Epithelial cell of esophagus (primary cell): ENCODE measurements around the gene NLRP11.

Source experiments
- DNase-seq: peaks from one replicate; pipeline ENCODE4 v3.0.0; 2010; ENCODE audit warnings: low read depth
- H3K4me3 ChIP-seq: 2 replicates; pipeline ENCODE4 v1.5.1; 2011; ENCODE audit warnings: mild to moderate bottlenecking, low read length, control low read depth
- CTCF ChIP-seq: IDR thresholded peaks from 2 replicates; pipeline ENCODE4 v1.5.1; 2011; ENCODE audit warnings: low read depth, mild to moderate bottlenecking, low read length, control low read depth, inconsistent platforms; ENCODE audit not compliant: insufficient read depth; ENCODE audit errors: missing control alignments

The NLRP11 gene

DNA sequence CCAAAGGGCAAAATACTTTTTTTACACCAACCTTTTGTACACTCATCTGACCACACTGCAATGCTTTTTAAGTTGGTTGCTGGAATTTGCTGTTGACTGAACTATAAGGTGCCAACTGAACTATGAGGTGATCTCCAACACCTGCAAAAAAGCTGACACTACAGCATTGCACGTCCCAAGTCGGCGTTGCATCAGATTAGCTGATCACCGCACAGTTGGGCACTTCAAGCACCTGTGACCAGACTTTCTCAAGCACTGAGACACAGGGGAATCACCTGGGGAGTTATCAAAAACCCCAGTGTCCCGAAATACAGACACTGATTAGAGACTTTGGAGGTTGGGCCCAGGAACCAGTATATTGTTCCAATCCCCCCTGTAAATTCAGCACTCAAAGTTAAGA, 1.1 kb downstream of the NLRP11 start:
- DNase-seq = no peak
- H3K4me3 ChIP-seq = no peak overlapping the region
- TF ChIP-seq CTCF = no peak

GRCh38 chr19:55820037-55820436, 11.8 kb downstream of the NLRP11 start:
- TF ChIP-seq CTCF = no peak
- DNase-seq = no peak
- no peak overlapping the region for H3K4me3 ChIP-seq

- no peak for DNase-seq
These were observed 17.9 kb downstream of the NLRP11 start for GRCh38 chr19:55813906-55814305.

DNA sequence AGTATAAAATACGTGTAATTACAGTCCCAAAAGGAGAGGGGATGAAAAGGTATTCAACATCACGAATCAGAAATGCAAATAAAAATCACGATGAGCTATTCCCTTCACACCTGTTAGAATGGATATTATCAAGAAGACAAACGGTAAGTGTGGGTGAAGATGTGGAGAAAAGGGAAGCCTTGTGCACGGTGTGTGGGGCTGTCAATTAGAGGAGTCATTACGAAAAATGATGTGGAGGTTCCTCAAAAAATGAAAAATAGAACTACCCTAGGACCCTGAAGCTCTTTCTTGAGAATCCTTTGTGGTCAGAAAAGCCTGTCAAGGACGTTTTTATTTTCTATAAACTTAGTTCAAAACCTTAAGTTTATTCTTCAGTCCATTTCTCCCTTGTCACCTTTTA, 19.4 kb downstream of the NLRP11 start:
- DNase-seq = no peak
- no peak overlapping the region for H3K4me3 ChIP-seq
- no peak for TF ChIP-seq CTCF

More at GRCh38 chr19:55813906-55814305, 17.9 kb downstream of the NLRP11 start:
- H3K4me3 ChIP-seq = no peak overlapping the region
- TF ChIP-seq CTCF = no peak

GRCh38 chr19:55811340-55811739, 20.5 kb downstream of the NLRP11 start:
- no peak for DNase-seq
- H3K4me3 ChIP-seq = no peak overlapping the region
- TF ChIP-seq CTCF = no peak

DNA sequence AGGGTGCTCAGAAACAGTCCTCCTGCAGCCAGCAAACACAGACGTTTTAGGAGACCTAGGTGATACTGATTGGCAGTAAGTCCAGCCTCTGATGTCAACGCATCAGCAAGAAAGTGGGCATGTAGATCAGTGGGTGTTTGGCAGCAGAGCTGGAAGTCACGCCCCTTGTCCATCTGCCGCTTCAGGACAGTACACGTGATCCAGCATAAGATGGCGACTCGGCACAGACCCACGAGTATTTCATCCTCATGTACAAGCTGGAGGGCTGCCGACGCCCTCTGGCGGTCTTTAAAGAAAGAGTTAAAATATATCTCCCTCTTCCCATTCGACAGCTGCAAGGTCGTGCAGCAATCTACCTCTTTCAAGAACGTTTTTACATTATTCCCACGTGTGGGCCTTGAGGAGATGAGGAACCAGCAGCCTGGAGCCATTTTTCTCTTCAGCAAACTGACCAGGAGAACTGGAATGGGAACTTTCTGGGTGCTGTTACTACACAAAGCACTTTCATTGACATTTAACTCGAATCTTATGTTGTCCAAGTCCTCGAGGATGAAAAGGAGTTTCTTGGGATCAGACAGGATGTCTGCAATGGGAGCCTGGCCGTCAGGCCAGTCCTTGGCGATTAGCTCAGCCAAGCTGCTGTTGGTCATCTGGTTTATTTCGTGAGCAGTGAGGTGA, 22.3 kb downstream of the NLRP11 start:
- H3K4me3 ChIP-seq = no peak overlapping the region
- DNase-seq = peak; percentile 38
- no peak for TF ChIP-seq CTCF

DNA sequence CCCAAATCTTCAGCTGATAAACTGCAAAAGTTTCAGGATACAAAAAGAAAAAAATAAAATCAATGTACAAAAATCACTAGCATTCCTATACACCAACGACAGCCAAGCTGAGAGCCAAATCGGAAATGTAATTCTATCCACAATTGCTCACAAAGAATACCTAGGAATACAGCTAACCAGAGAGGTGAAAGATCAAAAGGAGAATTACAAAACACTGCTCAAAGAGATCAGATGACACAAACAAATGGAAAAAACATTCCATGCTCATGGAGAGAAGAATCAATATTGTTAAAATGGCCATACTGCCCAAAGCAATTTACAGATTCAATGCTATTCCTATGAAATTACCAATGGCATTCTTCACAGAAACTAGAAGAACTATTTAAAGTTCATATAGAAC, 29.5 kb downstream of the NLRP11 start:
- no peak for TF ChIP-seq CTCF
- H3K4me3 ChIP-seq = no peak overlapping the region
- DNase-seq = no peak
